Testis (tissue), 2 donors: ENCODE data around the gene PDGFC.

Experiments used
- POLR2A ChIP-seq: fragments of 450-650 bp; IDR thresholded peaks from one replicate; pipeline ENCODE4 v1.6.1; 2017; ENCODE audit warnings: antibody characterized with exemption, mild to moderate bottlenecking, moderate library complexity
- TF ChIP-seq, protein P1 (sequence below), 3 experiments: fragments of 450-650 bp in 2 of 3; fragments of 200-600 bp in 1 of 3; sonication (generic) in 1 of 3; IDR thresholded peaks; one replicate each; pipeline ENCODE4 v1.5.1; 2016 to 2019; ENCODE audit warnings: antibody characterized with exemption in 3 of 3, mild to moderate bottlenecking in 2 of 3, moderate library complexity in 1 of 3

DNA sequence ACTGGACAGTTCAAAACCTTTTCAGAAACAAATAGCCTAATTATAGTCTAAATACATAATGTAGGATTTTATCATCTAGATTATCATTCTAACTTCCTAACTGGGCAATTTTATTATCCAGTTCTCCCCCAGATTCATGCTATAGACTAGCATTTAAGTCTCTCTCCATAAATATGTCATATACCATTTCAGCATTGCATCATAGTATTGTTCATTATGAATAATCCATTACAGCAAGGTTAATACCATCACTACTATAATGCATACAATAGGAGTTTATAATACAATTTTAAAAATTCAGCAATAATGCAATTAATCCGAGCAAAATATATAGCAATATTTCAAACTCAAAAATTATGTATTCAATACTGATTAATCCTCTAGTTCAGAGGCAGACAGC, 77.4 kb downstream of the PDGFC start:
- TF ChIP-seq POLR2A, result no peak
- TF ChIP-seq, protein P1, sequence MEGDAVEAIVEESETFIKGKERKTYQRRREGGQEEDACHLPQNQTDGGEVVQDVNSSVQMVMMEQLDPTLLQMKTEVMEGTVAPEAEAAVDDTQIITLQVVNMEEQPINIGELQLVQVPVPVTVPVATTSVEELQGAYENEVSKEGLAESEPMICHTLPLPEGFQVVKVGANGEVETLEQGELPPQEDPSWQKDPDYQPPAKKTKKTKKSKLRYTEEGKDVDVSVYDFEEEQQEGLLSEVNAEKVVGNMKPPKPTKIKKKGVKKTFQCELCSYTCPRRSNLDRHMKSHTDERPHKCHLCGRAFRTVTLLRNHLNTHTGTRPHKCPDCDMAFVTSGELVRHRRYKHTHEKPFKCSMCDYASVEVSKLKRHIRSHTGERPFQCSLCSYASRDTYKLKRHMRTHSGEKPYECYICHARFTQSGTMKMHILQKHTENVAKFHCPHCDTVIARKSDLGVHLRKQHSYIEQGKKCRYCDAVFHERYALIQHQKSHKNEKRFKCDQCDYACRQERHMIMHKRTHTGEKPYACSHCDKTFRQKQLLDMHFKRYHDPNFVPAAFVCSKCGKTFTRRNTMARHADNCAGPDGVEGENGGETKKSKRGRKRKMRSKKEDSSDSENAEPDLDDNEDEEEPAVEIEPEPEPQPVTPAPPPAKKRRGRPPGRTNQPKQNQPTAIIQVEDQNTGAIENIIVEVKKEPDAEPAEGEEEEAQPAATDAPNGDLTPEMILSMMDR (IDR thresholded peaks at IDR 0.05), result no peak
